Right lung (tissue), 5 donors: ENCODE results near the gene SMC1B. TPM values are rescaled to one million over a fixed set of nuclear protein-coding genes. Genes with fewer than 3 reads are reported as not detected.
"Not testable (repeated sequence)": the region's sequence is repeated elsewhere in the genome, so short reads cannot be mapped to it uniquely, and the experiment has no call there.

Experiments used
- DNase-seq, 2 donors: peaks; one replicate each; pipeline ENCODE4 v3.0.0-alpha.2; 2013
- polyA plus RNA-seq, 5 donors: library from polyadenylated mRNA; unstranded; fragments of 120-200 nt; gene quantifications; one replicate each; pipeline versions ENCODE4 v1.2.1 to v1.2.3, GENCODE V29; 2013; ENCODE audit warnings: inconsistent platforms in 1 of 5, low replicate concordance in 1 of 5; ENCODE audit not compliant: insufficient read length in 5 of 5, insufficient read depth in 1 of 5

The SMC1B gene
- polyA plus RNA-seq, 5 donors: 0.22 to 0.37 (median 0.24) TPM

- DNase-seq: no peak
These were observed 9.0 kb upstream of the SMC1B start for GRCh38 chr22:45422237-45422983.

- DNase-seq: no peak
These were observed 8.1 kb upstream of the SMC1B start for GRCh38 chr22:45421349-45422055.

- DNase-seq: no peak
These were observed 7.1 kb upstream of the SMC1B start for GRCh38 chr22:45420539-45420938.

- no peak for DNase-seq
These were observed 6.6 kb upstream of the SMC1B start for GRCh38 chr22:45420011-45420410.

GRCh38 chr22:45418770-45419138 is 5.4 kb upstream of the SMC1B start:
- no peak for DNase-seq

- no peak for DNase-seq
These were observed 4.8 kb upstream of the SMC1B start for GRCh38 chr22:45418056-45418769.

GRCh38 chr22:45413013-45413367 is 409 bp downstream of the SMC1B start:
- no peak for DNase-seq

- no peak for DNase-seq
These were observed 5.6 kb downstream of the SMC1B start for GRCh38 chr22:45407793-45408192.

- DNase-seq: peak in 1 of 2 donors; percentile 32
These were observed 10.9 kb downstream of the SMC1B start for GRCh38 chr22:45402466-45402985.

GRCh38 chr22:45399712-45400445 is 13.5 kb downstream of the SMC1B start:
- DNase-seq: no peak

- DNase-seq: no peak
These were observed 15.2 kb downstream of the SMC1B start for GRCh38 chr22:45398214-45398613.

GRCh38 chr22:45397806-45398205 is 15.6 kb downstream of the SMC1B start:
- DNase-seq: no peak

- DNase-seq: no peak
These were observed 23.9 kb downstream of the SMC1B start for GRCh38 chr22:45389546-45389945.

GRCh38 chr22:45381348-45381747 is 32.1 kb downstream of the SMC1B start:
- DNase-seq: no peak

- peak in 1 of 2 donors; percentile 10 for DNase-seq
These were observed 36.7 kb downstream of the SMC1B start for GRCh38 chr22:45376703-45377102.

- no peak for DNase-seq
These were observed 37.4 kb downstream of the SMC1B start for GRCh38 chr22:45376009-45376408.

- not testable (repeated sequence) for DNase-seq
These were observed 39.8 kb downstream of the SMC1B start for GRCh38 chr22:45373592-45373991.

GRCh38 chr22:45366713-45367112 is 46.7 kb downstream of the SMC1B start:
- DNase-seq: no peak

- no peak for DNase-seq
These were observed 53.8 kb downstream of the SMC1B start for GRCh38 chr22:45359627-45360026.

GRCh38 chr22:45358127-45358526 is 55.3 kb downstream of the SMC1B start:
- DNase-seq: no peak

- DNase-seq: no peak
These were observed 55.9 kb downstream of the SMC1B start for GRCh38 chr22:45357490-45357889.

- no peak for DNase-seq
These were observed 59.6 kb downstream of the SMC1B start for GRCh38 chr22:45353786-45354185.
